PC-9 (cell line): ENCODE data around the gene AUTS2.

Experiments used
- CTCF ChIP-seq: fragments of 200-600 bp; sonication (generic); conservative IDR thresholded peaks from 2 replicates; pipeline ENCODE4 v1.6.1; 2017; ENCODE audit warnings: mixed run types, antibody characterized with exemption, mild to moderate bottlenecking, moderate library complexity
- EZH2 ChIP-seq: fragments of 200-600 bp; sonication (generic); IDR thresholded peaks from 2 replicates; pipeline ENCODE4 v1.8.0; 2017; ENCODE audit warnings: antibody characterized with exemption, low read depth

GRCh38 chr7:69781412-69781846 lies 183.2 kb downstream of the AUTS2 start:
- TF ChIP-seq CTCF (no peak), EZH2 (no peak)
